Measurements from ENCODE around the gene R3HDM4.
"Not testable (repeated sequence)": the region's sequence is repeated elsewhere in the genome, so short reads cannot be mapped to it uniquely, and the experiment has no call there.

The R3HDM4 gene

GRCh38 chr19:853614-854220 lies 59.3 kb downstream of the R3HDM4 start:
- DNase-seq: not testable (repeated sequence)

- DNase-seq: no peak
Measured at GRCh38 chr19:853014-853585, 59.9 kb downstream of the R3HDM4 start.

- no peak for DNase-seq
Measured at GRCh38 chr19:852136-853013, 60.6 kb downstream of the R3HDM4 start, which contains the start of gene ELANE. TSS of gene ELANE (plus strand) at chr19:852303. CDS start at chr19:852329, 26 bp downstream.

- DNase-seq: no peak
Measured at GRCh38 chr19:850979-851335, 62.1 kb downstream of the R3HDM4 start.

- DNase-seq: no peak
Measured at GRCh38 chr19:850221-850978, 62.6 kb downstream of the R3HDM4 start.

GRCh38 chr19:849195-849594 lies 63.8 kb downstream of the R3HDM4 start:
- not testable (repeated sequence) for DNase-seq

GRCh38 chr19:848386-848921 lies 64.6 kb downstream of the R3HDM4 start:
- DNase-seq: no peak

Measured in activated naive CD4-positive, alpha-beta T cell treated with anti-CD3 and anti-CD28 coated beads, Interleukin-2, amount 50 U/mL, for 16 hours (primary cell).